HG02970 (cell line): ENCODE results near the gene STX5.
A peak's percentile ranks its signal among the peaks of the same experiment; 100 is the strongest.
"Not testable (repeated sequence)": the region's sequence is repeated elsewhere in the genome, so short reads cannot be mapped to it uniquely, and the experiment has no call there.

Source experiments
- ATAC-seq: cut with Tn5 transposase; IDR thresholded peaks from one replicate; pipeline ENCODE4 v1.9.1; 2021; ENCODE audit warnings: mild to moderate bottlenecking, moderate library complexity, moderate number of reproducible peaks; ENCODE audit not compliant: unreplicated experiment, low FRiP score

The STX5 gene

GRCh38 chr11:62788991-62789390, 42.9 kb downstream of the STX5 start:
- no peak for ATAC-seq

- ATAC-seq: peak; percentile 67
Observed at GRCh38 chr11:62787005-62787759, 44.7 kb downstream of the STX5 start, which contains the start of gene TMEM179B. Gene TMEM179B, plus strand, starts transcription at chr11:62787402. Its CDS starts 30 bp downstream, at chr11:62787432.

GRCh38 chr11:62786318-62787004, 45.4 kb downstream of the STX5 start:
- peak; percentile 56 for ATAC-seq

- ATAC-seq: no peak
Observed at GRCh38 chr11:62782753-62783152, 49.1 kb downstream of the STX5 start.

- no peak for ATAC-seq
Observed at GRCh38 chr11:62778441-62778840, 53.4 kb downstream of the STX5 start.

GRCh38 chr11:62777389-62777788, 54.5 kb downstream of the STX5 start:
- ATAC-seq: no peak

GRCh38 chr11:62775646-62776045, 56.2 kb downstream of the STX5 start:
- ATAC-seq: no peak

- ATAC-seq: no peak
Observed at GRCh38 chr11:62774407-62774806, 57.4 kb downstream of the STX5 start.

- ATAC-seq: peak; percentile 80
Observed at GRCh38 chr11:62771144-62772021, 60.5 kb downstream of the STX5 start, which contains the start of gene TAF6L. Gene TAF6L, plus strand, starts transcription at chr11:62771396. Its CDS starts 4,388 bp downstream, at chr11:62775784.

GRCh38 chr11:62770778-62771143, 61.1 kb downstream of the STX5 start:
- ATAC-seq: no peak

GRCh38 chr11:62760867-62761227, 71.0 kb downstream of the STX5 start:
- ATAC-seq: not testable (repeated sequence)

- no peak for ATAC-seq
Observed at GRCh38 chr11:62757846-62758788, 73.7 kb downstream of the STX5 start.
